Thyroid gland (tissue), 4 donors: Measurements from ENCODE around the gene CLIC3.

Experiments
- CTCF ChIP-seq, 6 experiments: fragments of 200-600 bp in 3 of 6; fragments of 450-650 bp in 3 of 6; sonication (generic) in 3 of 6; IDR thresholded peaks; one replicate each; pipeline ENCODE4 v1.5.1; 2016 to 2019; ENCODE audit warnings: antibody characterized with exemption in 6 of 6, mild to moderate bottlenecking in 2 of 6, inconsistent platforms in 1 of 6, moderate library complexity in 1 of 6
- POLR2A ChIP-seq, 2 donors: fragments of 450-650 bp; IDR thresholded peaks; one replicate each; pipeline ENCODE4 v1.6.1; 2017; ENCODE audit warnings: antibody characterized with exemption in 2 of 2, mild to moderate bottlenecking in 2 of 2, moderate library complexity in 1 of 2

GRCh38 chr9:137017791-137018497, 21.6 kb upstream of the CLIC3 start:
- TF ChIP-seq CTCF (IDR thresholded peaks at IDR 0.05), result no peak
- no peak for TF ChIP-seq POLR2A (IDR thresholded peaks at IDR 0.05)
